Ovary (tissue), 3 donors: ENCODE measurements around the gene SBK3.

Source experiments
- EP300 ChIP-seq: sonication (generic); formaldehyde crosslinking; IDR thresholded peaks from one replicate; pipeline ENCODE4 v1.6.1; 2017; ENCODE audit warnings: antibody characterized with exemption
- POLR2A ChIP-seq: fragments of 450-650 bp; IDR thresholded peaks from one replicate; pipeline ENCODE4 v1.6.1; 2017; ENCODE audit warnings: antibody characterized with exemption, mild to moderate bottlenecking, moderate library complexity
- TF ChIP-seq, protein P1 (sequence below), 3 donors: fragments of 450-650 bp in 2 of 3; fragments of 200-600 bp in 1 of 3; IDR thresholded peaks; one replicate each; pipeline versions ENCODE4 v1.5.1 to v1.8.0; 2016 to 2022; ENCODE audit warnings: antibody characterized with exemption in 3 of 3, mild to moderate bottlenecking in 1 of 3
- donor health status: DM: no; HTN: no; CAD: no.

DNA sequence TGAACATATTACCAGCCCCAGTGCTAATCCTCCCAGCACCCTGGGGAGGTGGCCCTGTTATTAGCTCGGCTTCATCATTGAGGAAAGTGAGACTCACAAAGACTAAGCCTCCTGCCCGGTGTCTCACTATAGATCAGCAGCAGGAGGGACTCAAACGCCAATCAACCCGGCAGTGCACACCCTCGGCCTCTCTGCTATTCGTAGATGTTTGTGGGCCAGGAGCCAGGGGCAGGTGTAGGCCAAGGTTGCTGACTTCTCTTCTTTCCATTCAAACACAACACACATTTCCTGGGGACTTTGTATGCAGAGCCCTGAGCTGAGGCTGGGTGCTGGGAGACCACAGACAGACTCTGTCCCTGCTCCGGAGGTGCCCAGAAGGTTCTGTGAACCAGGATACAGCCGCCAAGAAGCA is 9.4 kb upstream of the SBK3 start:
- TF ChIP-seq, protein P1, sequence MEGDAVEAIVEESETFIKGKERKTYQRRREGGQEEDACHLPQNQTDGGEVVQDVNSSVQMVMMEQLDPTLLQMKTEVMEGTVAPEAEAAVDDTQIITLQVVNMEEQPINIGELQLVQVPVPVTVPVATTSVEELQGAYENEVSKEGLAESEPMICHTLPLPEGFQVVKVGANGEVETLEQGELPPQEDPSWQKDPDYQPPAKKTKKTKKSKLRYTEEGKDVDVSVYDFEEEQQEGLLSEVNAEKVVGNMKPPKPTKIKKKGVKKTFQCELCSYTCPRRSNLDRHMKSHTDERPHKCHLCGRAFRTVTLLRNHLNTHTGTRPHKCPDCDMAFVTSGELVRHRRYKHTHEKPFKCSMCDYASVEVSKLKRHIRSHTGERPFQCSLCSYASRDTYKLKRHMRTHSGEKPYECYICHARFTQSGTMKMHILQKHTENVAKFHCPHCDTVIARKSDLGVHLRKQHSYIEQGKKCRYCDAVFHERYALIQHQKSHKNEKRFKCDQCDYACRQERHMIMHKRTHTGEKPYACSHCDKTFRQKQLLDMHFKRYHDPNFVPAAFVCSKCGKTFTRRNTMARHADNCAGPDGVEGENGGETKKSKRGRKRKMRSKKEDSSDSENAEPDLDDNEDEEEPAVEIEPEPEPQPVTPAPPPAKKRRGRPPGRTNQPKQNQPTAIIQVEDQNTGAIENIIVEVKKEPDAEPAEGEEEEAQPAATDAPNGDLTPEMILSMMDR (IDR thresholded peaks at IDR 0.05), result no peak
- no peak for TF ChIP-seq EP300
- TF ChIP-seq POLR2A, result no peak
